A549 (cell line): Measurements from ENCODE around the gene LATS2. TPM values are rescaled to one million over a fixed set of nuclear protein-coding genes. Genes with fewer than 3 reads are reported as not detected.

ENCODE experiments used
- ATAC-seq, 2 experiments: fragments of 200-7000 bp in 1 of 2; fragments of >200 bp in 1 of 2; cut with Nextera tagmentation in 1 of 2; cut with Tn5 transposase in 1 of 2; 3 replicates each; pipeline versions ENCODE4 v1.8.0 to v1.9.1; 2018 to 2020; ENCODE audit warnings: mild to moderate bottlenecking in 1 of 2, moderate library complexity in 1 of 2
- CTCF ChIA-PET: fragments of 300-600 bp; sonication (Branson Sonifier 250); formaldehyde crosslinking; extraction: SDS; loops from one replicate; lab custom pipeline; 2021; ENCODE audit warnings: antibody characterized with exemption, inconsistent platforms; lab: Yijun Ruan, JAX
- POLR2A ChIA-PET: fragments of 350-600 bp; formaldehyde crosslinking; extraction: SDS; loops from one replicate; lab custom pipeline; 2021; ENCODE audit warnings: antibody characterized with exemption, inconsistent platforms; lab: Yijun Ruan, JAX
- DNase-seq, 2 experiments: peaks; one replicate each; pipeline versions ENCODE4 v3.0.0 to v3.0.0-alpha.2; 2011 to 2016; ENCODE audit warnings: low read depth in 1 of 2, low spot score in 1 of 2
- FAIRE-seq: peaks from 2 replicates; lab custom pipeline; 2011; peaks lifted over from hg19 to GRCh38; lab: Jason Lieb, UNC
- H3K27ac ChIP-seq, 2 experiments: fragments of >200 bp; sonication (Bioruptor Twin); formaldehyde crosslinking; 3 replicates each; pipeline ENCODE4 v1.5.1; 2016 to 2017
- H3K4me1 ChIP-seq: fragments of >200 bp; sonication (Bioruptor Twin); formaldehyde crosslinking; 3 replicates; pipeline ENCODE4 v1.6.1; 2016
- H3K4me2 ChIP-seq: fragments of >200 bp; sonication (Bioruptor Twin); formaldehyde crosslinking; 3 replicates; pipeline ENCODE4 v1.6.1; 2016
- H3K4me3 ChIP-seq: fragments of >200 bp; sonication (Bioruptor Twin); formaldehyde crosslinking; 3 replicates; pipeline ENCODE4 v1.5.1; 2016
- H3K9me3 ChIP-seq: fragments of >200 bp; sonication (Bioruptor Twin); formaldehyde crosslinking; 3 replicates; pipeline ENCODE4 v1.6.1; 2016
- ATOH8 ChIP-seq: fragments of 250-450 bp; sonication (Bioruptor Pico); IDR thresholded peaks from 2 replicates; pipeline ENCODE4 v1.5.0; 2020; ENCODE audit warnings: low read depth, mild to moderate bottlenecking, moderate library complexity
- CBX2 ChIP-seq: fragments of 200-600 bp; sonication (generic); IDR thresholded peaks from 2 replicates; pipeline ENCODE4 v1.6.1; 2016; ENCODE audit warnings: low read depth, mild to moderate bottlenecking, borderline replicate concordance
- EHF ChIP-seq: fragments of 250-450 bp; sonication (Bioruptor Pico); IDR thresholded peaks from 2 replicates; pipeline ENCODE4 v1.5.0; 2020; ENCODE audit warnings: mild to moderate bottlenecking
- EHMT2 ChIP-seq: fragments of 200-600 bp; sonication (generic); IDR thresholded peaks from 2 replicates; pipeline ENCODE4 v1.6.1; 2016; ENCODE audit warnings: antibody characterized with exemption, low read depth, mild to moderate bottlenecking, moderate library complexity
- EP300 ChIP-seq, 2 experiments: fragments of >200 bp; sonication (Bioruptor Twin); formaldehyde crosslinking; IDR thresholded peaks; 2 replicates in 1 of 2; 3 replicates in 1 of 2; pipeline ENCODE4 v1.6.1; 2016 to 2017
- FOSL2 ChIP-seq, 2 experiments: fragments of 450-650 bp in 1 of 2; fragments of >200 bp in 1 of 2; sonication (Bioruptor Twin) in 1 of 2; formaldehyde crosslinking; IDR thresholded peaks; 2 replicates each; pipeline versions ENCODE4 v1.5.0 to v1.6.1; 2016 to 2020; ENCODE audit warnings: mild to moderate bottlenecking in 1 of 2, moderate library complexity in 1 of 2
- GATA3 ChIP-seq: IDR thresholded peaks from 2 replicates; pipeline ENCODE4 v1.6.1; 2012; ENCODE audit warnings: borderline replicate concordance
- HDAC2 ChIP-seq: fragments of 200-600 bp; sonication (generic); IDR thresholded peaks from 2 replicates; pipeline ENCODE4 v1.6.1; 2016
- HMGXB4 ChIP-seq: fragments of 250-450 bp; sonication (Bioruptor Pico); IDR thresholded peaks from 2 replicates; pipeline ENCODE4 v1.5.0; 2021; ENCODE audit warnings: mild to moderate bottlenecking, moderate library complexity, borderline replicate concordance
- HOXA7 ChIP-seq: fragments of 250-450 bp; sonication (Bioruptor Pico); IDR thresholded peaks from 2 replicates; pipeline ENCODE4 v1.5.0; 2020; ENCODE audit warnings: mild to moderate bottlenecking, moderate library complexity
- HOXB13 ChIP-seq: fragments of 250-450 bp; sonication (Bioruptor Pico); IDR thresholded peaks from 2 replicates; pipeline ENCODE4 v1.5.0; 2020; ENCODE audit warnings: low read depth, mild to moderate bottlenecking, moderate library complexity
- JUN ChIP-seq, 2 experiments: fragments of >200 bp; sonication (Bioruptor Twin); formaldehyde crosslinking; IDR thresholded peaks; 2 replicates in 1 of 2; 3 replicates in 1 of 2; pipeline ENCODE4 v1.6.1; 2016 to 2017
- KDM5A ChIP-seq: fragments of 200-600 bp; sonication (generic); IDR thresholded peaks from 2 replicates; pipeline ENCODE4 v1.6.1; 2016; ENCODE audit warnings: antibody characterized with exemption, mild to moderate bottlenecking
- MAFK ChIP-seq: fragments of 450-650 bp; IDR thresholded peaks from 2 replicates; pipeline ENCODE4 v1.6.1; 2014; ENCODE audit not compliant: partially characterized antibody
- MAX ChIP-seq: IDR thresholded peaks from 2 replicates; pipeline ENCODE4 v1.6.1; 2012
- MAZ ChIP-seq: fragments of 150-350 bp; IDR thresholded peaks from 2 replicates; pipeline ENCODE4 v1.6.1; 2014; ENCODE audit warnings: antibody characterized with exemption, low read depth, low read length, borderline replicate concordance
- MYC ChIP-seq: IDR thresholded peaks from 2 replicates; pipeline ENCODE4 v1.6.1; 2012; ENCODE audit warnings: mild to moderate bottlenecking, inconsistent platforms, low read length, improper control_type of control experiment, borderline replicate concordance
- NFE2L2 ChIP-seq: fragments of 150-350 bp; conservative IDR thresholded peaks from 2 replicates; pipeline ENCODE4 v1.6.1; 2014; ENCODE audit warnings: low read length
- PBX3 ChIP-seq: IDR thresholded peaks from 2 replicates; pipeline ENCODE4 v1.6.1; 2012
- PHF8 ChIP-seq: fragments of 200-600 bp; sonication (generic); IDR thresholded peaks from 2 replicates; pipeline ENCODE4 v1.6.1; 2016; ENCODE audit warnings: low read depth, mild to moderate bottlenecking, antibody characterized with exemption, moderate library complexity, borderline replicate concordance
- POLR2A ChIP-seq: IDR thresholded peaks from 2 replicates; pipeline ENCODE4 v1.6.1; 2012; ENCODE audit warnings: mild to moderate bottlenecking, low read length
- RAD21 ChIP-seq, 2 experiments: fragments of >200 bp in 1 of 2; sonication (Bioruptor Twin) in 1 of 2; formaldehyde crosslinking in 1 of 2; IDR thresholded peaks in 1 of 2; conservative IDR thresholded peaks in 1 of 2; 2 replicates in 1 of 2; 3 replicates in 1 of 2; pipeline ENCODE4 v1.6.1; 2012 to 2018; ENCODE audit warnings: inconsistent platforms in 1 of 2
- RCOR1 ChIP-seq: fragments of 150-350 bp; IDR thresholded peaks from 2 replicates; pipeline ENCODE4 v1.6.1; 2014; ENCODE audit warnings: antibody characterized with exemption, low read length, low read depth
- REST ChIP-seq: fragments of 200-600 bp; sonication (generic); IDR thresholded peaks from 2 replicates; pipeline ENCODE4 v1.6.1; 2016; ENCODE audit warnings: antibody characterized with exemption, mild to moderate bottlenecking, moderate library complexity
- RNF2 ChIP-seq: fragments of 200-600 bp; sonication (generic); IDR thresholded peaks from 2 replicates; pipeline ENCODE4 v1.6.1; 2016; ENCODE audit warnings: low read depth, mild to moderate bottlenecking, antibody characterized with exemption, moderate library complexity, borderline replicate concordance
- SMC3 ChIP-seq: fragments of >200 bp; sonication (Bioruptor Twin); formaldehyde crosslinking; IDR thresholded peaks from 3 replicates; pipeline ENCODE4 v1.6.1; 2018; ENCODE audit warnings: inconsistent platforms
- USF2 ChIP-seq: fragments of 450-650 bp; IDR thresholded peaks from 2 replicates; pipeline ENCODE4 v1.6.1; 2014; ENCODE audit warnings: antibody characterized with exemption
- ZC3H11A ChIP-seq: fragments of 450-650 bp; IDR thresholded peaks from 2 replicates; pipeline ENCODE4 v1.6.1; 2014; ENCODE audit warnings: antibody characterized with exemption, mild to moderate bottlenecking
- ZFP36 ChIP-seq: fragments of 450-650 bp; IDR thresholded peaks from 2 replicates; pipeline ENCODE4 v1.6.1; 2014; ENCODE audit warnings: borderline replicate concordance; ENCODE audit not compliant: partially characterized antibody
- ZSCAN20 ChIP-seq: fragments of 250-450 bp; sonication (Bioruptor Pico); IDR thresholded peaks from 2 replicates; pipeline ENCODE4 v1.8.0; 2022; ENCODE audit warnings: mild to moderate bottlenecking, moderate library complexity
- WGBS: methylation state at CpG from one replicate; pipeline ENCODE4 v1.1.6; 2017; ENCODE audit errors: missing lambda C conversion rate; 5-methylcytosine and 5-hydroxymethylcytosine counted together
- polyA minus RNA-seq: library from RNA; depleted of rRNA, polyadenylated mRNA; stranded (reverse); fragments of >200 nt; gene quantifications from 2 replicates; pipeline ENCODE4 v1.2.3, GENCODE V29; 2011; rRNA and poly(A)+ RNA removed
- polyA plus RNA-seq, 4 experiments: library from polyadenylated mRNA; depleted of rRNA in 3 of 4; stranded (reverse); fragments of >200 nt; fragmentation: RNase III in 1 of 4; extraction: RNeasy Plus Mini Kit Qiagen cat#74134 plus additional on column Dnase treatment in 1 of 4; gene quantifications; 2 replicates in 3 of 4; 3 replicates in 1 of 4; pipeline ENCODE4 v1.2.3, GENCODE V29; 2011 to 2017

Gene LATS2
- polyA plus RNA-seq (2011; rRNA removed) (7.0 and 7.8 TPM in 2 replicates), polyA plus RNA-seq (2017; fragmentation: RNase III; extraction: RNeasy Plus Mini Kit Qiagen cat#74134 plus additional on column Dnase treatment) (7.7 to 7.9 TPM (median 7.8 TPM) in 3 replicates), polyA minus RNA-seq (10.1 and 11.6 TPM in 2 replicates)
- polyA plus RNA-seq (2012; cell fraction: cytosol; rRNA removed), result 9.9 and 13.0 TPM in 2 replicates
- polyA plus RNA-seq (2012; cell fraction: nucleus; rRNA removed), result 10.7 and 14.1 TPM in 2 replicates

GRCh38 chr13:21061029-21061763 lies at the start of gene LATS2:
Gene LATS2, minus strand, starts transcription at chr13:21061586. Its CDS starts 15,560 bp downstream, at chr13:21046026.
- Histone ChIP-seq H3K4me3 (peak within 1 kb of the TSS; percentile 69), H3K9me3 (no peaks in the 10 kb centered on the region), H3K4me2 (peak within 1 kb of the TSS; percentile 81), H3K4me1 (peaks cover 30% of the 10 kb centered on the region; the same call in 2 of the 3 replicates), H3K27ac (peak within 1 kb of the TSS; percentile 95 to 100)
- POLR2A ChIA-PET, result interaction anchor here (0.7 to 2.7 kb wide), 3 partner anchors 8 to 21 kb away, joined by 3 to 14 read pairs (median 5); no protein-coding TSS in a partner anchor
- DNase-seq (peak; percentile 62 to 89), ATAC-seq (peak; percentile 94 to 95), FAIRE-seq (no peak)
- CTCF ChIA-PET, result interaction anchor here (0.6 to 1.1 kb wide), 3 partner anchors 22 to 118 kb away, joined by 3 to 4 read pairs (median 3); no protein-coding TSS in a partner anchor
- no CpG with 5 or more reads among the region's 96 CpGs for WGBS
- no peak for TF ChIP-seq EHMT2
- TF ChIP-seq EHF (CRISPR knock-in tag), result no peak
- TF ChIP-seq HOXB13, result 0 out of 2 replicates have a peak, but pooled peaks have one; percentile 35
- peak; percentile 31; the same call in 1 of the 3 replicates for TF ChIP-seq SMC3
- TF ChIP-seq JUN (IDR thresholded peaks at IDR 0.05), result peak; percentile 42 to 64; a peak in 3 of 5 replicates
- TF ChIP-seq EP300 (IDR thresholded peaks at IDR 0.05), result peak in 1 of 2 experiments; percentile 41; a peak in 1 of 5 replicates
- TF ChIP-seq PBX3, result no peak
- TF ChIP-seq RAD21 (conservative IDR thresholded peaks at IDR 0.05 in 1 of 2, IDR thresholded peaks at IDR 0.05 in 1 of 2), result peak; percentile 14 to 34; a peak in 3 of 5 replicates
- TF ChIP-seq FOSL2 (IDR thresholded peaks at IDR 0.05), result no peak
- peak; percentile 52 for TF ChIP-seq FOSL2 (CRISPR knock-in tag; IDR thresholded peaks at IDR 0.05)
- no peak for TF ChIP-seq HOXA7 (CRISPR knock-in tag)
- no peak for TF ChIP-seq HDAC2
- no peak for TF ChIP-seq ZFP36
- TF ChIP-seq ZSCAN20 (CRISPR knock-in tag), result 0 out of 2 replicates have a peak, but pooled peaks have one; percentile 11
- TF ChIP-seq KDM5A, result no peak
- TF ChIP-seq GATA3, result peak; percentile 74
- TF ChIP-seq MAX, result peak; percentile 68; the same call in 1 of the 2 replicates
- TF ChIP-seq ATOH8 (CRISPR knock-in tag), result no peak
- no peak for TF ChIP-seq ZC3H11A
- no peak for TF ChIP-seq RNF2
- TF ChIP-seq NFE2L2, result no peak
- peak; percentile 49 for TF ChIP-seq PHF8
- TF ChIP-seq MAZ, result peak; percentile 85; the same call in 1 of the 2 replicates
- TF ChIP-seq POLR2A, result no peak
- no peak for TF ChIP-seq MYC
- no peak for TF ChIP-seq CBX2
- no peak for TF ChIP-seq REST
- TF ChIP-seq RCOR1, result no peak
- TF ChIP-seq HMGXB4 (CRISPR knock-in tag), result peak; percentile 37; the same call in 1 of the 2 replicates
- peak; percentile 93 for TF ChIP-seq USF2
- no peak for TF ChIP-seq MAFK
